GM23248 (cell line): ENCODE measurements around the gene MARCHF3.

Experiments used
- EZH2 ChIP-seq: fragments of 200-600 bp; sonication (generic); IDR thresholded peaks from 2 replicates; pipeline ENCODE4 v1.6.1; 2018; ENCODE audit warnings: antibody characterized with exemption, mild to moderate bottlenecking; ENCODE audit not compliant: insufficient read depth, poor library complexity, severe bottlenecking
- EZH2phosphoT487 ChIP-seq: fragments of 200-600 bp; sonication (generic); IDR thresholded peaks from 2 replicates; pipeline ENCODE4 v1.6.1; 2018; ENCODE audit warnings: antibody characterized with exemption, moderate library complexity, mild to moderate bottlenecking, low read depth; ENCODE audit not compliant: insufficient read depth

GRCh38 chr5:126928041-126928440 is 102.3 kb downstream of the MARCHF3 start:
- TF ChIP-seq EZH2 (no peak), EZH2phosphoT487 (no peak)
